HUES6 (cell line): ENCODE measurements around the gene DEDD2.
A peak's percentile ranks its signal among the peaks of the same experiment; 100 is the strongest.

ENCODE experiments used
- H3K27ac ChIP-seq: 2 replicates; pipeline ENCODE4 v1.7.0; 2013; ENCODE audit warnings: low read depth, mild to moderate bottlenecking, low read length, inconsistent platforms
- H3K27me3 ChIP-seq: 2 replicates; pipeline ENCODE4 v1.6.1; 2013; ENCODE audit warnings: low read length; ENCODE audit not compliant: control insufficient read depth, insufficient read depth
- H3K36me3 ChIP-seq: 2 replicates; pipeline ENCODE4 v1.6.1; 2013; ENCODE audit warnings: low read length; ENCODE audit not compliant: control insufficient read depth, insufficient read depth
- H3K4me1 ChIP-seq: 2 replicates; pipeline ENCODE4 v1.6.1; 2013; ENCODE audit warnings: low read length; ENCODE audit not compliant: control insufficient read depth, insufficient read depth
- H3K4me3 ChIP-seq: 2 replicates; pipeline ENCODE4 v1.5.1; 2013; ENCODE audit warnings: low read depth, low read length
- H3K9ac ChIP-seq: one replicate; pipeline ENCODE4 v1.6.1; 2013; ENCODE audit warnings: mild to moderate bottlenecking, low read length
- H3K9me3 ChIP-seq: 2 replicates; pipeline ENCODE4 v1.6.1; 2013; ENCODE audit warnings: low read depth, low read length; ENCODE audit not compliant: control insufficient read depth, insufficient read depth

The DEDD2 gene

GRCh38 chr19:42175952-42176648 is 41.4 kb downstream of the DEDD2 start:
- no peak overlapping the region for H3K27ac ChIP-seq
- H3K4me3 ChIP-seq: peak overlapping the region; percentile 59
- H3K27me3 ChIP-seq: peaks cover 93% of the 10 kb centered on the region
- H3K4me1 ChIP-seq: peaks cover 9% of the 10 kb centered on the region; the same call in 1 of the 2 replicates
- H3K36me3 ChIP-seq: no peaks in the 10 kb centered on the region
- no peaks in the 10 kb centered on the region for H3K9me3 ChIP-seq
- no peak overlapping the region for H3K9ac ChIP-seq

- no peak overlapping the region for H3K9ac ChIP-seq
- H3K27me3 ChIP-seq: peaks cover 83% of the 10 kb centered on the region
- H3K9me3 ChIP-seq: no peaks in the 10 kb centered on the region
- H3K36me3 ChIP-seq: no peaks in the 10 kb centered on the region
- no peak overlapping the region for H3K27ac ChIP-seq
- H3K4me3 ChIP-seq: no peak overlapping the region
- H3K4me1 ChIP-seq: peaks cover 9% of the 10 kb centered on the region; the same call in 1 of the 2 replicates
Observed at GRCh38 chr19:42174958-42175734, 42.3 kb downstream of the DEDD2 start.

GRCh38 chr19:42174188-42174587 is 43.3 kb downstream of the DEDD2 start:
- H3K36me3 ChIP-seq: no peaks in the 10 kb centered on the region
- H3K27ac ChIP-seq: no peak overlapping the region
- H3K4me1 ChIP-seq: peaks cover 9% of the 10 kb centered on the region; the same call in 1 of the 2 replicates
- no peaks in the 10 kb centered on the region for H3K9me3 ChIP-seq
- no peak overlapping the region for H3K9ac ChIP-seq
- H3K4me3 ChIP-seq: no peak overlapping the region
- peaks cover 76% of the 10 kb centered on the region for H3K27me3 ChIP-seq

GRCh38 chr19:42173695-42174094 is 43.8 kb downstream of the DEDD2 start:
- H3K36me3 ChIP-seq: no peaks in the 10 kb centered on the region
- peaks cover 9% of the 10 kb centered on the region; the same call in 1 of the 2 replicates for H3K4me1 ChIP-seq
- H3K27me3 ChIP-seq: peaks cover 72% of the 10 kb centered on the region
- H3K9me3 ChIP-seq: no peaks in the 10 kb centered on the region
- no peak overlapping the region for H3K27ac ChIP-seq
- no peak overlapping the region for H3K4me3 ChIP-seq
- H3K9ac ChIP-seq: no peak overlapping the region

GRCh38 chr19:42172261-42172660 is 45.2 kb downstream of the DEDD2 start:
- Histone ChIP-seq H3K9me3 (no peaks in the 10 kb centered on the region), H3K27ac (no peak overlapping the region), H3K27me3 (peaks cover 69% of the 10 kb centered on the region), H3K4me1 (peaks cover 6% of the 10 kb centered on the region; the same call in 1 of the 2 replicates), H3K36me3 (no peaks in the 10 kb centered on the region), H3K9ac (no peak overlapping the region), H3K4me3 (no peak overlapping the region)

DNA sequence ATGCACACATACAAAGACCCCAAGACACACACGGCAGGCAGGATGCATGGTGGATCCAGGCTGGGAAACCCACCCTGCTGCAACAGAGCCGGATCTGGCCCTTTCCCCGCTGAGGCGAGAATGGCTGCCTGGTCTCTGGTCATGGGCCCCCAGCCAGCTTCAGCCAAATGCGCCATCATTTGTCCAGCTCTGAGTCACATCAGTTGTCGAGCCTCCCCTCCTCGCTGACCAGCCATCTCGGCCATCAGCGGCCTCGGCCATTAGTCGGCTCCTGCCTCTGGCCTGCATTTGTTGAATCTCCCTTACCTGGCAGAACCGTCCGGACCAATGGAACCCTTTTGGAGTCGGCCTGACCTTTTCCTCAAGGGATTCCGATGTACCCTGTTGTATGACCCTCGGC is 46.8 kb downstream of the DEDD2 start:
- Histone ChIP-seq H3K36me3 (no peaks in the 10 kb centered on the region), H3K9ac (no peak overlapping the region), H3K4me3 (no peak overlapping the region), H3K4me1 (peaks cover 1% of the 10 kb centered on the region; the same call in 1 of the 2 replicates), H3K27me3 (peaks cover 60% of the 10 kb centered on the region), H3K27ac (no peak overlapping the region), H3K9me3 (no peaks in the 10 kb centered on the region)

GRCh38 chr19:42169486-42170413 is 47.7 kb downstream of the DEDD2 start:
- no peaks in the 10 kb centered on the region for H3K36me3 ChIP-seq
- H3K27me3 ChIP-seq: peaks cover 58% of the 10 kb centered on the region
- H3K9me3 ChIP-seq: no peaks in the 10 kb centered on the region
- no peak overlapping the region for H3K27ac ChIP-seq
- no peak overlapping the region for H3K4me3 ChIP-seq
- H3K9ac ChIP-seq: no peak overlapping the region
- no peaks in the 10 kb centered on the region for H3K4me1 ChIP-seq

DNA sequence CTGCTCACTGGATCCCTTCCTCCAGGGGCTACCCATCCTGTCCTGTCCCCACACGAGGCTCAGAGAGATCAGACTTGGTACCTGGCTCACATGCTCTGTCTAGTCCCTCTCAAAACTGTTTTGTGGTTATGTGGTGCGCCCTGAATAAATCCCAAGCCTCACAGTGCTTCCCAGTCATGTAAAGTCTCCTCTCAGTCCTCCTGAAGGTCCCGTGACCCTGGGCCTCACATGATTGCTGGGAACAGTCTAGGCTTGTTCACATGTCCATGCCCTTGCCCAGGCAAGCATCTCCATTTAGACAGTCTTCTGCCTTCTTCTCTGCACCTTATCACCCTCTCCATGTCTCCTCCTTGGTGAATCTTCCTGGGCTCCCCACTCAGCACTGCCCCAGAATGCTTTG is 49.3 kb downstream of the DEDD2 start:
- Histone ChIP-seq H3K4me1 (no peaks in the 10 kb centered on the region), H3K36me3 (no peaks in the 10 kb centered on the region), H3K27me3 (peaks cover 42% of the 10 kb centered on the region), H3K9ac (no peak overlapping the region), H3K9me3 (no peaks in the 10 kb centered on the region), H3K4me3 (no peak overlapping the region), H3K27ac (no peak overlapping the region)

DNA sequence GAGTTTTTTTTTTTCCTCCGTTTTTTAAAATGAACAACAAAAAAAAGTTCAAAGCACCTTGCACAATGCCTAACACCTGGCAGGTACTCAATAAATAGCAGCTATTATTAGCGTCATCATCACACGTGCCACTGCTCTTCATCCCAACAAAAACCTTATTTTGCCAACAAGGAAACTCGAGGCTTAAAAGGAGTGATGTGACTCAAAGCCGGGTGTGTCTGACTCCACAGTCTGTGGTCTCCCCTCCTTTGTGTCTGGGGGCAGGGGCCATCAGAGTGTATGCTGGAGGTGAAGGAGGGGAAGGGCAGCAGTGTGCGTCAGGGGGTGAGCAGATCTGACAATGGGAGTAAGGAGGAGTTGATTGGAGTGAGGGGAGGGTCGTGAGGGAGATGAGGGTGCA is 51.2 kb downstream of the DEDD2 start:
- Histone ChIP-seq H3K27ac (no peak overlapping the region), H3K9me3 (no peaks in the 10 kb centered on the region), H3K36me3 (no peaks in the 10 kb centered on the region), H3K27me3 (peaks cover 44% of the 10 kb centered on the region; the same call in 1 of the 2 replicates), H3K4me3 (no peak overlapping the region), H3K4me1 (no peaks in the 10 kb centered on the region), H3K9ac (no peak overlapping the region)

DNA sequence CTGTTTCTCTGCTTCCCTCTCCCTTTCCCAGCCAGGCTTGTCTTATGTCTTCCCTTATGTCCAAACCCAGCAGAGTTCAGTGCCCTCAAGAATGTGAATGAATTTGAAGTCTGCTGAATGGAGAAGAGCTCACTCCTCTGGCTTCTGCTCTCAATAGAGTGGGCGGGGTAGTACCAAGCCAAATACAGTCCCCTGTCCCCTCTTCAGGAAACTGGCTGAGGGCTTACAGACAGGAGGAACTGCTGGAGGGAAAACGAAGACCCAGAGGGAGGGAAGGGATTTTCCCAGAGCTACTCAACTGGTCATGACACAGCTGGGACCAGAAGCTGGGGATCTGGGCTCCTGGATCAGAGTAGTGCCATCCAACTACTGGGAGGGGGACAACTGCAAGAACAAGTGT is 52.3 kb downstream of the DEDD2 start:
- no peak overlapping the region for H3K9ac ChIP-seq
- H3K9me3 ChIP-seq: no peaks in the 10 kb centered on the region
- no peak overlapping the region for H3K4me3 ChIP-seq
- no peaks in the 10 kb centered on the region for H3K36me3 ChIP-seq
- H3K4me1 ChIP-seq: no peaks in the 10 kb centered on the region
- peaks cover 54% of the 10 kb centered on the region; the same call in 1 of the 2 replicates for H3K27me3 ChIP-seq
- no peak overlapping the region for H3K27ac ChIP-seq
